Fibroblast of lung (primary cell): ENCODE measurements around the gene OR13F1.
"Not testable (repeated sequence)": the region's sequence is repeated elsewhere in the genome, so short reads cannot be mapped to it uniquely, and the experiment has no call there.

Source experiments
- CTCF ChIP-seq, 2 donors: IDR thresholded peaks in 1 of 2; conservative IDR thresholded peaks in 1 of 2; 1 replicate in 1 of 2; 2 replicates in 1 of 2; pipeline ENCODE4 v1.5.1; 2011 to 2012; ENCODE audit warnings: low read length in 2 of 2, control low read depth in 1 of 2, inconsistent platforms in 1 of 2, low read depth in 1 of 2, mild to moderate bottlenecking in 1 of 2
- EZH2 ChIP-seq: IDR thresholded peaks from 2 replicates; pipeline ENCODE4 v1.5.1; 2012; ENCODE audit warnings: low read length, control low read depth, mild to moderate bottlenecking; ENCODE audit errors: missing control alignments

- TF ChIP-seq CTCF (conservative IDR thresholded peaks at IDR 0.05 in 1 of 2, IDR thresholded peaks at IDR 0.05 in 1 of 2; ENCODE audit: low read depth in 1 of 2, low read length in 2 of 2); EZH2: not testable (repeated sequence)
Measured at GRCh38 chr9:104520241-104520640, 16.2 kb downstream of the OR13F1 start.
